ENCODE data around the gene EVX1.

The EVX1 gene

GRCh38 chr7:27242555-27243339, at the start of gene EVX1:
EVX1 (plus strand) TSS chr7:27242802; CDS start chr7:27243031, 229 bp downstream.
- DNase-seq: no peak

GRCh38 chr7:27193335-27194001, 49.1 kb upstream of the EVX1 start:
- DNase-seq: no peak

GRCh38 chr7:27194002-27194352, 48.6 kb upstream of the EVX1 start:
- DNase-seq: no peak

- DNase-seq: no peak
These were observed 47.8 kb upstream of the EVX1 start for GRCh38 chr7:27194686-27195379.

- DNase-seq: peak; percentile 44 to 79
These were observed 46.3 kb upstream of the EVX1 start for GRCh38 chr7:27196287-27196767.

DNA sequence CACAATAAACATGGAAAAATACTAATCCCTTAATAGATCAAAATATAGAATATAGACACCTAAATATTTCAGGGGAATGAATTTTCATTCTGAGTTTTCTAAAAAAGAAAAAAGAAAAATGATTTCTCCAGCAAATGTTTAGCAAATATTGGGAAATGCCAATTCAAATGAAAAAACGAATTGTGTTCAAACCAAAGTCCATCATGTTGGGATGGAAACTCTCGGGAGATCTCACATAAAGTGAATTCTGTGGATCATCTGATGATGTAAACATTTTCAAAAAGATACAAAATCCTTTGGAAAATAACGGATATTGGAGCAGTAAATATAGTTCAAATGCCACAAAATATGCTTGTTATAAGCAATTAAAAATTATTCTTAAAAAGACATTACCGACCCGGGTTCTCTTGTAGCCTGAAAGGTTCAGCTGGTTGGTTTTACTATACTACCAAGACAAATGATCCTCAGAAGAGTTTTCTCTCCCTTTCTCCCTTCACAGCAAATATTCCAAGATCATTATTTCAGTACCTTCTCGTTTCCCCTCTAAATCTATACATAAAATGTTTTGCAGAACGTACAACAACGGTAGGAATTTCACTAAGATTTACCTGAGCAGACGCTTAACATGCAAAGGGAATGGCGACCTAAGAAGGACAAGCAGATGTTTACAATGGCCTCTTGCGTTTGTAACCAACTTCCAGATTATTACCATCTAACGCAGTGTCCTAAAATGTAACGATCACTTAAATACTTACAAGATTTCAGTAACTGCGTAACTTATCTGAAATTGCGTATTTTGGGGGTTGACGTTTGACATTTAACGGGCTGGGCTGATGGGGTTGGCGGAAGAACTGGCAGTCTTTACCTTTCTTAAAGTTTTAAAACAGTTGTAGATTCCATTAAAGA, 45.2 kb upstream of the EVX1 start:
- DNase-seq: no peak

DNA sequence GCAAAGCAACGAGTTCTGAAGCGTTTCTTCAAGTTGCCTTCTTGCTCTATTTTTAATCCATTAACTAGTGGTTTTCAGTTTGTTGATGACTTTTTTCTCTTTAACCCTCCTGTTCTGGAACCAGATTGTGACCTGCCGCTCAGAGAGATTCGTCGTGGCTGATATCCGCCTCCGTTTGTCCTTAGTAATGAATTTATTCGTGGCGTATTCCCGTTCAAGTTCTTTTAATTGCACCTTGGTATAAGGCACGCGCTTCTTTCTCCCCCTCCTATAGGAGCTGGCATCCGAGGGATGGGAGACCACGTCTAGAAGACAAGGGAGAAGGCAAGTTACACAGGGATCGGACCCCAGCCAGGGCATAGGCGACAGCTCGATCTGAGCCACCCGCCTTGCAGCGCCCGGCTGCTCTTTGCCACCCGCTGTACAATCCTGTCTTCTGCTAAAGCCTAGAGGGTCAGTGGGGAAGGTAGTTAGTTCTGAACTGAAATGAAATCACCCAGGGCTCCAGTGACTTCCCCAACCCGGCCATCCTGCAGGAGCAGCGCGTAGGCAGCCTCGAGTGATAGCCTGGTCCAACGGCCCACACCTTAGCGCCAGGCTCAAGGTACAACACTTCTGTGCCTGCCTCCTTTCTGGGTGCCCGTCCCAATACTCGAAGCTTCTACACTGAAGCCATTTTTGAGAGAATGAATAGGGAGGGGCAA, 44.3 kb upstream of the EVX1 start:
- no peak for DNase-seq

DNA sequence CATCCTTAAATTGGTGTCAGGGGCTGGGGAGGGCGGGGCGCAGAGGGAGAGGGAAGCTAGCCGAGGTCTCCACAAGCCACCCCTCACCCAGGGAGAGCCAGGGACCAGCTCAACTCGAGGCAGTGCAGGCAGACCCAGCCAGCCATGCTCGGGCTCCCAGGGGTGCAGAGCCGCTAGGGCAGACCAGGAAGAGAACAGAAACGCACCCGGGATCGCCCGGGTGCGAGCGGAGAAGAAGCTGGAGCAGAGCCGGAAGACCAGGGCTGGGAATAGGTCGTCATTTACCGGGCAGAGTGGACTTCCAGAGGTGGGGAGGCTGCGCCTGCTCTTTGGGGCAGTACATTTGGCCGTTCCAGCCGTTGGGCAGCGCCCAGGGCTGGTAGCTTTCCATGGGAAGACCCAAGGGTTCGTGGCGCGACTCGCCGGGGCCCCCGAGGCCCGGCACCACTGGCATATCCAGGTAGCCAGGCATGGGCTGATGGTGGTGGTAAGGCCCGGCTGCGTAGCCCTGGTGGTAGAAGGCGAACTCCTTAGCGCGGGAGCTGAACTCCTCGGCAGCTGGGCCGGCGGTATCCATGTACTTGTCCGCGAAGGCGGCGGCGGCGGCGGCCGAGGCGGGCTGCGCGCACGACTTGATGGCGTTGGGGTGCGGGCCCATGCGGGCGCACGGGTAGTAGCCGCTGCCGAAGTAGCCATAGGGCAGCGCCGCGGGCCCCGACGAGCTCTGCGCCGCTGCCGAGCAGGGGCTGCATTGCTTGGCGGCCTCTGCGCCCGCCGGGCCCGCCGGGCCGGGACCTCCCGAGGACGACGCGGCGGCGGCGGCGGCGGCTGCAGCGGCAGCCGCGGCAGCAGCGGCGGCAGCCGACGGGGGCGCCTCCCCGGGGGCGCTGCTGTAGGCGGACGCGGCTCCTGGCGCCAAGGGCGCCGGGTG, 43.5 kb upstream of the EVX1 start:
- DNase-seq: no peak

DNA sequence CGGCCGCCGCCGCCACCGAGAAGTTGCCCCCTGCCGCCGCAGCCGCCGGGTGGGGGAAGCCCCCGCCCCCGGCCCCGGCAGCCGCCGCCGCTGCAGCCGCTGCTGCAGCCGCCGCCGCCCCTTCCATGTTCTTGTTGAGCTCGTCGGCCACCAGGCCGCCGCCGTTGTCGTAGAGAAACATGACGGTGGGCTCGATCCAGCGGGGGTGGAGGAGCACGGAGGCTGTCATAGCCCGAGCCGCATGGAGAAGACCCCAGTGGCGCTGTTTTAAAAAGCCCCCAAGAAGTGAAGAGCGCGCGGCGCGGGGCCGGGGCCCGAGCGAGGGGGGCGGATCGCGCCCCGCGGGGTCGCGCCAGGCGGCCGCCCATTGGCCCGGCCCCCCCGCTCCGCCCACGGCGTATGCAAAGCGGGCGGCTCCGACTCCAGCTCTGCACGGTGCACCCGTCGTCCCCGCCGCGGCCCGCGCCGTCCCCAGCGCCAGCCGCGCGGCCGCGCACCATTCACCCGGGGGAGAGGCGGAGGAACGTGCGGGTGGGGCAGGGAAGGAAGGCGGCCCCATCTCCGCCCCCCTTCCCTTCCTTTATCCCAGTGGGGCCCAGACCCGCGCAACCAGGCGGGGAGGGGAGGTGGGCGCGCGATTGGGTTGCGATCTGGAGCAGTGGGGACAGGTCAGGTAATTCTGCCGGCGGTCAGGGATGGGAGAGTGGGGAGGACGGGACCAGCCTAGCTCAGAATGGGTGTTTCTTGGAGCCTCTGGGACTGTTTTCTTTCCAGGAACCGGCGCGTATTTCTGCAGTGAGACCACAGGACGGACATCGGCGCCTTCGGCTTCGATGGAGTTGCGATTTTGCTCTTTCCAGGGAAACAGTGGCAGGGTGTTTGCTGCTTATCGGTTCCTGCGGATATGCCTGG, 42.5 kb upstream of the EVX1 start, which contains the start of gene HOXA13:
HOXA13 (minus strand) TSS at position 243 of the 912 bp plus-strand sequence; CDS start at position 229, 14 bp downstream.
- peak in 1 of 2 experiments; percentile 59 for DNase-seq

DNA sequence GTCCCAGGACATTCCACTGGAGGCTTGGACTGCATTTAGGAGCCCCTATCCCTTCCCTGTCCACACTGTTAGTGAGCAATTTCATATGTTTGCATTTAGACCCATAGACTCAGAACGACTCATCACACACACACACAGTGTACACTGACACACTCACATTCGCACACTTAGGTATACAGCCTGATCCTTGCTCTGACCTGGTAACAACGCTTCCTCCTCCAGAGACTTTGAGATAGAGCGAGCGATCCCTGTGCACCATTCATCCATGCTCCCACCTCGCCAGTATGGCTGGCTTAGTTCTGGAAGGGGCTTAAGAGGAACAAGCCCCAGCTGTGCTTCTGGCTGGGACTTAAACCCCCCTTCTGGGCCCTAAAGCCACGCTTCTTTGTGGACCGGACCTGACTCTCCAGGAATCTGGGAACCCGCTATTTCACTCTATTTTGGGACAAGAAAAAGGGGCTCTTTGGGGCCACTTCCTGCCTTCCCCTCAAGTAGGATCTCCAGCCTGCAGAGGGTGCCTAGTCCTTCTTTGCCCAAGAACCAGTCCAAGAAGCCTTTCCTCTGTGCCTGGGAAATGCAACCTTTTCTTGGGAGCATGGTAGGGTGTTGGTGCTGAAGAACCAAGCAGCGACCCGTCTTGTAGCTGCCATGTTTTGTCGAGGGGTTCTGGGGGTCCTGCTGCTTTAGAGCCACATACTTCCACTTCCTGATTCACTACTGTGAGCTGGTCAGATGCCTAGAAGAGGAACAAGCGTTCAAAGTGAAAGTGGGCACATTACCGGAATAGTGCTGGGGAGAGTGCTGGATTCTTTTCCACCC, 41.6 kb upstream of the EVX1 start:
- no peak for DNase-seq

DNA sequence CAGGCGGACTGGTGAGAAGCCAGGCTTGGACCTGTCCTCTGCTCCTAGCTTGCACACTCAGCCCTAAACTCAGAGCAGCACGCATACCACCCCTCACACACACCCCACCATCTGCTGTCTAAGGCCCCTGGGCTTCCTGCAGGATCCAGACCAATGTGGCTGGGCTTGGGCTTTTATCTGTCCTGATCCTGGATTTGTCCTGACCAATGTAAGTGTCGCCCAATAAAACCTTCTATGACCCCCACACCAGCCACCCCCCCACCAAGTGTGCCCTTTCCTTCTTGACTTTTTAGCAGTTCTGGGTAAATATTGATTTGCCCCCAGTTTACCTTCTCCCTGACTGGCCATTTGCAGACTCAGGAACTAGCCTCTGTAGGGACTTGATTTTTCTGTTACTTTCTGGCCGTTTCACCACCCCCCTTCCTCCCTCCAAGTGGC, 41.0 kb upstream of the EVX1 start:
- DNase-seq: no peak

DNA sequence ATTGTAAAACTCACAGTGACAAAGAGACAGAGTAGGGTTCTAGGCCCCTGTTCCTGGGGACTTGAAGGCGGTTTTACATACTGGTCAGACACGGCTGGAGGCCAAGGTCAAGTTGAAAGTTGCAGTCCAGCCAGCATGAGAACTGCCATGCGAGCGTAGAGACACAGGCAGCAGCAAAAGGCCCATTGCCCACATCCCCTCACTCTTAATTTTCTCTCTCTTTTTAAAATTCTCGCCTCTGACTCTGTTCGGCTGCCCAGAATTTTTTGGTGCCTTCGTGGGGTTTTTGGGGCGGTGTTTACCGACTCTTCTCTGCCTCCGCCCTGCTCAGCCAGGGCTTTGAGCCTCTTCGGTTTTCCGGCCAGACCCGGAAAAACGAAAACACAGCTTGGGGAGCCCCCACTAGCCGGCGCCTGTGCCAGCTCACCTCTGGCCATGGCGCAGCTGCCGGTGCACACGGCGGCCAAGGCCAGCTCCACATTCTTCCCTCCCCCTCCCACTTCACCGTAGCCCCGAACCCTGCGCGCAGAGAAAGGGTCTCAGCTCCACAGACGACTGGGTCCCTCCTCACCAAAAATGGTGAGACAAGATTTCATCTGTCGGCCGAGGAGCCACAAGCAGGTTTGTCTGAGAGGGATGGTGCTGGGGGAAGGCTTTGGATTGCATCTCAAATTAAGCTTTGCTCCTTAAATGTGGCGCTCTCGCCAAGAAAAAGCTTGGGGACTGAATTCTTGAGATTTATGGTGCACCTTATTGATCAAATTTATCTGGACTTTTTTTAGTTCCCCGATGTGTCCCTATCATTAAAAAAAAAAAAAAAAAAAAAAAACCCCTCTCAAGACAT, 40.4 kb upstream of the EVX1 start:
- DNase-seq: no peak

GRCh38 chr7:27202862-27203134, 39.8 kb upstream of the EVX1 start:
- DNase-seq: no peak

DNA sequence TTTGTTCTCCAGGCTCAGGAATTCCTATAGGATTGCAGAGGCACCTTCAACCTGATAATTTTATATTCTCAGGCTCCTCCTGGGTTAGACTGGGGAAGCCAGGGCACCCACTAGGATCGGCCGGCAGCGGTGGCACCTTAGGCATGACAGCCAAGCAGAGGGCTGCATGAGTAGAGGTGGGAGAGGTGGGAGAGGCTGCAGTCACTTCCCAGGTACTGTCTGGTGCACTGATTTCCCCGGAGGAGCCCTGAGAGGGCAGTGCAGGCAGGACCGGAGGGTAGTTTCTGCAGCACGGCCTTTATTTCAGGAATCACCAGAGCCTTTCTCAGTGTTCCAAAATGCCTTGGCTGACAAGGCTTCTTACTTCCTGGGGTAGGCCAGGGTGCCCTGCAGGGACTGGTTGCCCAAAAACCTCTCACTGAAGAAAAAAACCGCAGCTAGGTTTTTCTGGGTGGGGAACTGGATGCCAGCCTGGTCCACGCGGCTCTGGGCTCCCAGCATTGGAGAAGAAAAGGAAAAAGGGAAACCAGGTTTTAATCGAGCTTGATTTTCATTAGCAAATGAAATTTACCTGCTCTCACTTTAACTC, 39.1 kb upstream of the EVX1 start:
- no peak for DNase-seq

DNA sequence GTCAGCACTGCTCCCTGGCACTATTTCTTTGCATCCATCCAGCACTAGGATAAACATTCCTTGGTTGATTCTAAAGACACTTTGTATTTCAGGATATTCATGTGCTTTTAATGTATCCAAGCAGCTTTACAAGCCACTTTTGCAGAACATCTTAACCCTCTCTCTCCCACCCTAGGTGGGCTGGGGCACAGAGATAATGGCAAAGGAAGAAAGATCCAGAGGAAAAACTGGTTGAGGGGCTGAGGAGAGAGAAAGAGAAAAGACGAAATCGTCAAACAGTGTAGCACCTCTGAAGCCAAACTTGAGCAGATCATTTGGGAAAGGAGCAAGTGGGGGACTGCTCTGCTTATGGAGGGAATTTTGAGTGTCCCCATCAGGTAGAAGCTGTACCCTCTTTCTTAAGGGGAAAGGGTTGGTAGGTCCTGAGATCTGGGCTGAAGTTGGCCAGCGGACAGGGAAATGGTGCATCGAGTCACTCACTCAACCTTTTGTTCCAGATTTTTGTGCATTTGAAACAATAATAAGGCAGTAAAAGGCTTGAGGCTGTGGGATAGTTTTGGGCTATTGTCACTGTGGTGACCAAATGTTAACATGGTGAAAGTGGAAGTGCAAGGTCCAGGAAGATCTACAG, 38.5 kb upstream of the EVX1 start:
- DNase-seq: no peak

GRCh38 chr7:27204851-27205322, 37.7 kb upstream of the EVX1 start:
- no peak for DNase-seq
